Fibroblast of gingiva (primary cell): ENCODE measurements around the gene CXCR1.
A peak's percentile ranks its signal among the peaks of the same experiment; 100 is the strongest.
"Not testable (repeated sequence)": the region's sequence is repeated elsewhere in the genome, so short reads cannot be mapped to it uniquely, and the experiment has no call there.

Source experiments
- DNase-seq: peaks from one replicate; pipeline ENCODE4 v3.0.0-alpha.2; 2011; ENCODE audit warnings: low read depth

CXCR1 gene

DNA sequence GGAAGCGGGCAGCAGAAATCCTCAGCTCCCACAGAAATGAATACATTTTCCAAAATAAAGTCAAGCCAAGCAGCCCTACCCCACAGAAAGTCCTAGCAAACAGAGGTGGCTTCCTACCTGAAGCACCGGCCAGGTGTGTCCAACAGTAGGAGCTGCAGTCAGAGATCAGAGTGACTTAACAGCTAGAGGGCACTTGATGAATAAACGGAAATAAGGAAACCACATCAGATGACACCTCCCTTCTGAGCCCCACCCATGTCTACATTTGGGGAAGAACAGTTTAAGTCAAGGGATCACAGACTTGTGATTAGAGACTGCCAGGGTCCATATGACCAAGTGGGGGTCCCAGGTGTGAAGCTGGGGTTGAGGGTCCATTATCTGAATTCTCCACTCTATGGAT is at the start of gene CXCR1:
CXCR1 (minus strand) TSS at position 172 of the 400 bp plus-strand sequence. CDS start 1,751 bp downstream, outside the sequence.
- no peak for DNase-seq

DNA sequence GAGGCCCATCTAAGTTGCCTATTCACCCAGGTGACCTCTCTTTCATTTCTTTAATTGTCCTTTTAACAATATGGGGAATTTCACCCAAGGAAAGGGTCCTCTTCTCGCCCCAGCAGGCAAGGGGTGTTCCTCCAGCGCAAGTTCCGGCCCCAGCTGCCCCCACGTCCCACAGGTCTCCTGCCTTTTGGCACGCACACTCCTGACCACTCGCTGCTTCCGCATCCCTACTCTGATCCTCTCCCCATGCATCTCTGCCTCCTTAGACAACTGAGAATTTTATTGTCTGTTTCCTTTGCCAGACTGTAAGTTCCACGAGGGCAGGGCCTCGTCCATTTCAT is 49.5 kb upstream of the CXCR1 start:
- no peak for DNase-seq

DNA sequence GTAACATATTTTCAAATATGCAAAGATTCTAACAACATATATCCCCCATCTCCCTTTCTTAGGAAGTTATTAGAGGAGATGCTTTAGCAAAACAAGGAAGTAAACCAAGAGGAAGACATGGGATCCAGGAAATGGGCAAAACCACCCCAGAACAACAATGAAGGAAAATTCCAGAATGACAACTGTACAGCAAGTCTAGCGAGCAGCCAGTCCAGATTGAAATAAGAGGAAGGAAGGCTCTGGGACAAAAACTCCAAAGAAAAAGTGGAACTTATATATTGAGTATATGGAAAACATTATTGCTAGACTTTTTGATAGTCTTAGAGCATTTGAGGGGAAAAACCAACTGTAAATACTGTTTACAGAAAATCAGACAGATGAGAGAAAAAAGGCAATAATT is 47.4 kb upstream of the CXCR1 start:
- no peak for DNase-seq

DNA sequence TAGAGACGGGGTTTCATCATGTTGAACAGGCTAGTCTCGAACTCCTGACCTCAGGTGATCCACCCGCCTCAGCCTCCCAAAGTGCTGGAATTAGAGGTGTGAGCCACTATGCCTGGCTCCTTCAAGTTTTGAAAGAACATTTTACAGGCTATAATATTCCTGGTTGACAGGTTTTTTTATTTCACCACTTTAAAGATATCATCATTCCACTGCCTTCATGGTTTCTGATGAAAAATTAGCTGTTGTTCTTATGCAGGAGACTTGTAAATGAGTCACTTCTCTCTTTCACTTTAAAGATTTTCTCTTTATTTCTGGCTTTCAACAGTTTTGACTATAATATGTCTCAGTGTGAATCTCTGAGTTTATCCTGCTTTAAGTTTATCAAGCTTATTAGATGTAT is 42.3 kb upstream of the CXCR1 start:
- no peak for DNase-seq

DNA sequence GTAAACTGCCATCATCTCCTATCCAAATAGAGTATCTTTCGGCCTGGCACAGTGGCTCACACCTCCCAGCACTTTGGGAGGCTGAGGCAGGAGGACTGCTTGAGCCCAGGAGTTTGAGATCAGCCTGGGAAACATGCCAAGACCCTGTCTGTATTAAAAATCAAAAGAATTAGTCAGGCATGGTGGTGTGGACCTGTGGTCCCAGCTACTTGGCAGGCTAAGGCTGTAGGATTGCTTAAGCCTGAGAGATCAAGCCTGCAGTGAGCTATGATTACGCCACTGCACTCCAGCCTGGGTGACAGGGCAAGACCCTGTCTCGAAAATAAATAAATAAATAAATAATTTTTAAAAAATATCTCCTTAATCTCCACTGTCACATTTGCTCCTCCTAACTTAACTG is 35.5 kb upstream of the CXCR1 start:
- no peak for DNase-seq

DNA sequence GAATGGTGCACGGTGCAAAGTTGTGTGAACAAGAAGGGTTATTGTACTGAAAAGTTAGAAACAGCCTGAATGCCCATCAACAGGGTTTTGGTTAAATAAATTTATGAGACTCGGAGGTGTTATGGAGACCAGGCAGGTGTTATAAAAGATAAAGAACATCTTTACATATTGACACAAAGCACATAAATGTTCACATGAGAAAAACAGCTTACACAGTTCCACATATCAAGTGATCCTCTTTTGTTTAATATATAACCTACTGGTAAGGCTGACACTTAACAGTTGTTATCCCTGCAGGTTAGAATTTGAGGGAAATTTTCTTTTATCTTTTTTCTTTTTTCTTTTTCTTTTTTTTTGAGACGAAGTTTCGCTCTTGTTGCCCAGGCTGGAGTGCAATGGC is 30.2 kb upstream of the CXCR1 start:
- DNase-seq, result no peak

DNA sequence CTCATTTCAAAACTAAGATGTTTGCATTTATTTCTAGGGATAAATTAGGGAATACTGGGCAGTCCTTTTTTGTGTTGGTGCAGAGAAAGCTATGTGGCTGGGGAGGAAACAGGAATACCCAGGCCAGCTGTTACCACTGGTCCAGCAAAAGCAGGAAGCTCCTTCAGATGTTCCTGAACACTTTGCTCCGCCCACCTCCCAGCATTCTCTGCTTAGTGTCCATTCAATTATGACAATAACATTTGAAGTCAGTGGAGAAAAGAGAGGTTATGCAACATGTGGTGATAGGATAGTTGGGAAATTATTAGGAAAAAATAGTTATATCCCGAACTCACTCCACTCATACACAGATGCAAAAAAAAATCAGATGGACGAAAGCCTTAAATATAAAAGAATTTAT is 28.1 kb upstream of the CXCR1 start:
- no peak for DNase-seq

DNA sequence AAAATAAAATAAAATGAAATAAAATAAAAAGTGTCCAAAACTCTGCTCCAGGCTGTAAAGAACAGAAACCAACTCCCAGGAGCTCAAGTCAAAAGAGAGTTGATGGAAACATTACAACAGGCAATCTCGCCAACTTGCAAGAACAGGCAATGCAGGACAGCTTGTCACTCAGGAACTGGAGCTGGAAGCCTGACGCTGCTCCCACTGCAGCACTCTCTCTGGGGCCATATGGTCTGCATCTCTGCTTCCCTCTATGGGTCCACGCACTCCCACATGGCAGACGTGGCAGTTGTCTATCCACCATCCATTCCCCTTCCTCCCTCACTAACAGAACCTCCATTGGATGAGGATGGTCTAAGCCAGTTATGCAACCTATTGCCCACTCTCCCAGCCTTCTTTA is 26.9 kb upstream of the CXCR1 start:
- DNase-seq, result no peak

DNA sequence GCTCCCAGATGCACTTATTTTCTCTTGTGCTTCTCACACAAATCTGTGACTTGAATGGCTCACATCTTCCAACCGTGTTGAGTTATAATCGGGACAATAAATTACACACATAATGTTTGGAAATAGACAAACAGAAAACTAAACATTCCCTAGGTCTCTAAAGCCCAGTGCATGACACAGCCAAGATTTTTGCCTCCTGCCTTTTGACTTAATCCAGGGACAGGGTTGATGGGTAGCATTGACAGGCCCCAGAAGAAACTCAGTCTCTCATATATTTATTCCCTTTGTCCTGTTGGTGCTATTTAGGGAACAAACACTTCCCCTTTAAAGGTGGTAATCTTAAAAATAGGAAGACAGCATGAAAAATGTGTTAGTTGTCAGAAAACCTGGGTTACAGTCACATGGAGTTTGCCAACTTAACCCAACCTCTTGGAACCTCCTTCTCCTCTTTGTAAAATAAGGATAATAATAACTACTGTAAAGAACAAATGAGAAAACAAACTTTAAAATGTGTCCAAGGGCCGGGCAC is 26.2 kb upstream of the CXCR1 start:
- no peak for DNase-seq

DNA sequence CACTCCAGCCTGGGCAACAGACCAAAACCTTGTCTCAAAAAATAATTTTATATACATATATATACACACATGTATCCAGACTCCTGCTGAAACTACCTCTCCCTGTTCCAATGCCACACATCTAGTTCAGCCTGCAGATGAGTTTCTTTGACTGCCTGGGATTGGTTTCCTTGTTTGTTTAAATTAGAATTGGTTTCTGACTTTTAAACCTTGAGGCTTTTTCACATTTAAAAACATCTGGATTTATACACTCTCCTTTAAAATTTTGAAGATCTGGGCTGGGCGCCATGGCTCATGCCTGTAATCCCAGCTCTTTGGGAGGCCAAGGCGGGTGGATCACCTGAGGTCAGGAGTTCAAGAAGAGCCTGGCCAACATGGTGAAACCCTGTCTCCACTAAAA is 21.8 kb upstream of the CXCR1 start:
- no peak for DNase-seq

DNA sequence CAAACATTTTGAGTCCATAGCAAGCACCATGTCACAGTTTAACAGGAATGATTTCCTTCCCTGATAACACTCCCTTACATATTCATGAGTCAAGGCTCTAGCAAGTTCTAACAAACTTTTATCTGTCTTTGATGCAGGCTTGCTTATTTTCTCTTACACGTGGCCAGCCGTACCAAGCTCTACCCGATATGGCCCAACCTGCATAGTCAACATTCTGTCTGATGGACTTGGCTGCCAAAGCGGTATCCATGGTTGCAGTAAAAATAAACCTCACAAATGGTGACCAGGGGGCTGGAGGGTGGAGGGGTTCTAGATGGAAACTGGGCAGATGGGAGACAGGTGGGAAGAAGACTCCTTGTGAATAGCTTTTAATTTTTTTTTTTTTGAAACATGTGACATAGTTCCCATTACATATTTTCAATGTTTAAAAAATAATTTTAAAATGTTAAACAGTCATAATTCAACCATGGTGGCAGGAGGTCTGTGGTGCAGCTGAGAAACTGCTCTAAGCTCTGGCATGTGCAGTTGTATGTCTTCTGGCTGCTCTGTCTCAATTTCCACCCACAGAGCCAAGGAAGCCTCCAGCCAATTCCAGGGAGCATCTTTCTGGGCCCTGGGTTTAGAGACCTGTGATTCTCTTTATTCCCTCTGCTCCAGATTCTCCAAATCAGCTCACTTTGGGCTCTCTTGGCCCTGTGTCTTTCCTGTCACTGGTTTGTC is 20.7 kb upstream of the CXCR1 start:
- no peak for DNase-seq

DNA sequence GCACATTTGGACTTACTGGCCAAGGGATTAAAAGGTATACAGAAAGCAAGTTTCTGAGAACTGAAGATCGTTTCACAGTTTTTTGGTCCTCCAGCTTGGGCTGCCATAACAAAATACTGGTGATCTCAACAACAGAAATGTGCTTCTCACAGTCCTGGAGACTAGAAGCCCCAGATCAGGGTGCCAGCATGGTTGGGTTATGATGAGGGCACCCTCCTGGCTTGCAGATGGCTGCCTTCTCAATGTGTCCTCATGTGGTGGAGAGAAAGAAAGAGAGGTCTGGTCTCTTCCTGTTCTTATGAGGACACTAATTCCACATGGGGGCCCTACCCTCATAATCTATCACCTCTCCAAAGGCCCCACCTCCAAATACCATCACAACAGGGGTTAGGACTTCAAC is 20.1 kb upstream of the CXCR1 start:
- no peak for DNase-seq

DNA sequence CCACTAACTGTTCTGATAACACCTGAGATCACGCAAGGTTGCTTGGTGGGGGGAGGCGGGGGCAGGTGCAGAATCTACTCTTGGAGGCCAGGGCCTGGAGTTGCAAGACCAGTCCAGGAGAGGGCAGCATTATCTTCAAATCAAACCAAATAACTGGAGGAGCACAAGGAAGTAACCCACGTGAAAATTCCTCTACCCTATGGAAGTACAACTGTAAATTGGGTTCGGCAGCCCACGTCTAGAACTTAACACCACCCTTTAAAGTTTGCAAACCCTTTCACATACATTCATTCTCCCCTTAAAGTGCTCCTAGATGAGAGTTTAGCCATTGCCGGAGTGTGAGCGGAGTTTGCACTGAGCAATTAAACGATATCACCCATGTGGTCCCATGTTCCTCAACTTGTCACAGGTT is 19.6 kb upstream of the CXCR1 start:
- peak; percentile 56 for DNase-seq

DNA sequence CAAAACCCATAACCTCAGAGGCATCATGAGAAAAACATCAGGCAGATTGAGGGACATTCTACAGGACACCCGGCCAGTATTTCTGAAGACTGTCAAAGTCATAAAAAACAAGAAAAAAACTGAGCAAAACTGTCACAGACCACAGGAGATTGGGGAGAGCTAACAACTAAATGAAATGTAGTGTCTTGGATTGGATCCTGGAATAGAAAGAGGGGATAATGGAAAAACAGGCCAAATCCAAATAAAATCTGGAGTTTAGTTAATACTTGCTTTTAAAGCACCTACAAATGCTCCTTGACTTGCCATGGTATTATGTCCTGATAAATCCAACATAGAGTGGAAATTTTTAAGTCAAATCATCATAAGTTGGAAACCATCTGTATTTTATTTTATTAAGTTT is 17.6 kb upstream of the CXCR1 start:
- no peak for DNase-seq

DNA sequence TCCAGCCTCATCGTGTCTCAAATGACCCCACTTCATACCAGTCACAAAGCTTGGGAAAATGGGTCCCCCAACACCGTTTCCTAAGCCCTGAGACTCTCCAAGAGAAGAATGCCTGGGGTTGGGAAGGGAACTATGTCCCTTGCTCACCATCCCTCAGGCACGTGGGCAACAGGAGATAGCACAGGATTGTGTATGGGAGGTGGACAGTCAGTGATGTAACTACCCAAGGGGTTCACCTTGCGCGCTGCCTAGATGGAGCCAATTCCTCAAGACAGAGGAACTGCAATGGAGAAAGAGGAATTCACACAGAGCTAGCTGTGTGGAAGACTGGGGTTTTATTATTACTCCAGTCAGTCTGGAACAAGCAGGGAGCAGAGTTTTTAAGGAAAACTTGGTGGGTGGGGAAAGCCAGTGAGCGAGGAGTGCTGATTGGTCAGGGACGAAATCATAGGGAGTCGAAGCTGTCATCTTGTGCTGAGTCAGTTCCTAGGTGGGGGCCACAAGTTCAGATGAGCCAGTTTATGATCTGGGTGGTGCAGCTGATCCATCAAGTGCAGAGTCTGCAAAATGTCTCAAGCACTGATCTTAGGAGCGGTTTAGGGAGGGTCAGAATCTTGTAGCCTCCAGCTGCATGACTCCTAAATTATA is 13.8 kb upstream of the CXCR1 start:
- DNase-seq, result no peak

DNA sequence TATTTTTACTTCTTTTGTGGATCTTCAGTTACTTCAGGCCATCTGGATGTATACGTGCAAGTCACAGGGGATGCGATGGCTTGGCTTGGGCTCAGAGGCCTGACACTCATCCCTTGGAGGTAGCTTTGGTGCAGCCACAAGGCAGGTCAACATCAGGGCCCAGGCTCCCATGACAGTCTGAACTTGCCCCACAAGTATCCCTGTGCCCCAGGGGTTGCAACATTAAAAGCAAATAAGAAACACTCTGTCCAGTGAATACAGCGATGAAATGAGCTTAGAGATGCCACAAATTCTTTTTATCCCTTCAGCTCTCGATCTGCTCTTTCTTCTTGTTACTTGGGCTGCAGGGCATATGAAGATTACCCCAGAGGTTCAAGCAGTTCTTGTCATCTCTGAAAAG is 13.0 kb upstream of the CXCR1 start:
- DNase-seq, result no peak

DNA sequence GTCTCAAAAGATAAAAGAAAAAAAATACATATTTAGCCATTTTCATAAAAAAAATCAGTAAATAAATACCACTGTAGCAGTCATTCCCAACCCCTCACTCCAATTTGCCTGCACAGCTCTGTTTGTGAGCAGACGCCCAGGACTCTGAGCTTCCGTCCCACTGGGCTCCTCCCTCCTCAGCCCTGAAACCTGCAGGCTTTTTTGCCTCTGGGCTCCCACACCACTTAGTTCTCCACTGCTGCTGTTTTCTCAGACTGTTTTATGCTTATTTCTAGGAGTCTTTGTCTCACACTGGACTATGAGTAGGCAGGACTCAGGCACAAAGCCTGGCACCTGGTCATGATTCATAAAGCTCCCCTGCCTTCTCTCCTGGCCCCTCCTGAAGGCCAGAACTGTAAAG is 6.1 kb upstream of the CXCR1 start:
- DNase-seq, result no peak

DNA sequence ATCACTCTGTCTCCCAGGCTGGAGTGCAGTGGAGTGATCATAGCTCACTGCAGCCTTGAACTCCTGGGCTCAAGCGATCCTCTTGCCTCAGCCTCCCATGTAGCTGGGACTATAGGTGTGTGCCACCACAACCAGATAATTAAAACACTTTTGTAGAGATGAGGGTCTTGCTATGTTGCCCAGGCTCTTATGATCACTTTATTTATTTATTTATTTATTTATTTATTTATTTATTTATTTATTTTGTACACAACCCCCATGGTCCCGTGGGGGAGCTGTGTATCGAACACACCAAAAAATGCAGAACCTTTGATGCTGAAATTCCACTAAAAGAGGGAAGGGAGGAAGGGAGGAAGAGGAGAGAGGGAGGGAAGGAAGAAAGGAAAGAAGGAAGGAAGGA is 5.0 kb upstream of the CXCR1 start:
- not testable (repeated sequence) for DNase-seq

DNA sequence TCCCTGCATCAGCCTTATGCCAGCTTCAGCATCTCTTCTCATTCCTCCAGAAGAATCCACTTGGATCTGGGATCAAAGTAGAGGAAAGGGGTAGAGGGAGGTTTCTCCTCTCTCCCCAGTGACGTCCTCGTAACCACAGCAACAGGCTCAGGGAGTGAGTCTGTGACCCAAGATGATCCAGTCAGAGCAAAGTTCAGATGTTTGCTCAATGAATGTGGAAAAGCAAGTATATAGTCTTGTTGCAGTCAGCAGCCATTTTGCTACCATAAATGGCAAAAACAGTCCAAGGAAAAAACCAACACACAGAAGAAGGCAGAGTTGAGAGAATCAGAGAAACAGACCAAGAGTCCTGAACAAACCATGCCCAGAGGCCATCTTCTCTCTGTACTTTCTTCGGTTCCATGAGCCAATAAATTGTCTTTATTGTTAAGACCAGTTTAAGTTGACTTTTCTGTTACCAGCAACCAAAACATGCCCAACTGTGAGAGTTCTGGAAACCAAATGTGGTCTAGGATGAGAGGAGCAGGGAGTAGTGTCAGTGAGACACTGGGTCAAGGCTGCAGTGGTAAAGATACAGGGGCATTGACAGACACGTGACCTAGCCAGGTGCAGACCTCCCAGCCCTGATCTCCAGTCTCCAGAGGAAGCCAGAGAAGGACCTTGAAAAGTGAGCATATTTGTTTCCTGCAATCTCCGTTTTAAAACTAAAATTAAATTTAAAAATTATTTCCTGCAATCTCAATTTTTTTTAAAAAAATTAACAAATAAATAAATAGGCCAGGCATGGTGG is 3.2 kb upstream of the CXCR1 start:
- DNase-seq, result no peak

DNA sequence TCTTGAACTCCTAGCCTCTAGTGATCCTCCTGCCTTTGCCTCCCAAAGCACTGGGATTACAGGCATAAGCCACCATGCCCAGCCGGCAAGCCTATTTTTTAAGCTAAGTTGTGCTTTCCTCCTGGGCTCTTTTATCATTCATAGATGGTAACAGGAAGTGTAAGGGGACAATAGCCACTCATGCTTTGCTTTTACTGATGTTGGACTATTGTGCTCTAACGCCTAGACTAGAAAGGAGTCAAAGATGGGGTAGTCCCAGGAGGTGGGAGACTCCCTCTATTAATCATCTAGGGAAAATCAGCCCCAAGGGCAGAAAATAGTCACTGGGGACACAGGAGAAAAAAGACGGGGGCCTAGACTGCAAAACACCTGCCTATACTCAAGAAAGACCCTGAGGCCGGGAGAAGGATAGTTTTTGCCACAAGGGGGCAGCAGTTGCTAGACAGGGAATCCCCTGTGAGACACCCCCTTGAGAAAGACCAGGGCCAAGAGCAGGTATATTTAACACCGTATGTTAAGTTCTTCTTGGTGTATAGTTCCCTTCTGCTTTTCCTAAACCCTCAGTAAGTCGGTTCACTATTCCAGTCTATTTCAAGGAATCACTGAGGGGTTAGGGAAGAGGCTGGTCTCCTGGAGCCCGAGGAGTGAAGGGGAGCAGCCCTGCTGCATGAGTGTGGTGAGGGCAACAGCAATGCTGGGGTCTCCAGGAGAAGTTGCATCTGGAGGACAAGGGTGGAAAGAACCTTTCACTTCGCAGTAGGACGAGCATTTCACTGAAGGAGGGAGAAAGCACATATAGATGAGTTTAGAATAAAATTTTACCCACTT is 2.1 kb upstream of the CXCR1 start:
- no peak for DNase-seq

DNA sequence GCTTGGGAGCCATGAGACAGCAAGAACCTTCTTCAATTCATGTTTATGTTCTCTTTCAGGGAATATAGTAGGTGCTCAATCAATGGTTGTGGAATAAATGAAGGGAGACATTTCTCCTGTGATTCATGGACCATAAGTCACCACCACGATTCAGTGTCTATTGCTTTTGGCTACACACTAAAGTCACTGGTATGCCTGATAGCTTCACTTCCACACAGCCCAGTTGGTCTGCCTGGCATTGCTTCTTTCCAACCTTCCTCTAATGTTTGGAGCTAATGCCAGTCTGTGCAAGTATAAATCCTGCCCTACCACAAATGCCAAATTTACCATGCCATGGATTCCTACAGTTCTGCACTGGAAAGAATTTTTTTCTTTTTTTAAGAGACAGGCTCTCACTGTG is 1.3 kb upstream of the CXCR1 start:
- no peak for DNase-seq

DNA sequence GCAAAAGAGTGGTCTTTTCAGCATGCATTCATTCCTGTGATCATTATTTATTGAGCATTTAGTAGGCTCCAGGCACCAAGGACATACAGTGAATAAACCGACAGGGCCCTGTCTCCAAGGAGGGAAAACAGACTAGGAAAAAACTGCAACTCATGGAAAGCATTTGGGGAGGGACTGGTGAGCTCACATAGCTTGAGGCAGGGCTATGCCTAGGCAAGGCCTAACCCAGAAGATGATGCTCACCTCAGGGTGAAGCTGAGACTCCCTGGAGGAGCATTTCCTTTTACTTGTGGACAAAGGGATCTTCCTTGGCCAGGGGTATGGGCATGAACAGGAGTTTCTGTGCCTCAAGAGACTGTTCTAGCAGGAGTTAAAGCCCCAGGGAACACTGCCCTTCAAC is 3.9 kb downstream of the CXCR1 start:
- no peak for DNase-seq
